HG03064 (cell line): ENCODE measurements around the gene RIPPLY2.
A peak's percentile ranks its signal among the peaks of the same experiment; 100 is the strongest.

Experiments used
- ATAC-seq: cut with Tn5 transposase; IDR thresholded peaks from one replicate; pipeline ENCODE4 v1.9.1; 2021; ENCODE audit warnings: low read depth; ENCODE audit not compliant: unreplicated experiment

The RIPPLY2 gene

DNA sequence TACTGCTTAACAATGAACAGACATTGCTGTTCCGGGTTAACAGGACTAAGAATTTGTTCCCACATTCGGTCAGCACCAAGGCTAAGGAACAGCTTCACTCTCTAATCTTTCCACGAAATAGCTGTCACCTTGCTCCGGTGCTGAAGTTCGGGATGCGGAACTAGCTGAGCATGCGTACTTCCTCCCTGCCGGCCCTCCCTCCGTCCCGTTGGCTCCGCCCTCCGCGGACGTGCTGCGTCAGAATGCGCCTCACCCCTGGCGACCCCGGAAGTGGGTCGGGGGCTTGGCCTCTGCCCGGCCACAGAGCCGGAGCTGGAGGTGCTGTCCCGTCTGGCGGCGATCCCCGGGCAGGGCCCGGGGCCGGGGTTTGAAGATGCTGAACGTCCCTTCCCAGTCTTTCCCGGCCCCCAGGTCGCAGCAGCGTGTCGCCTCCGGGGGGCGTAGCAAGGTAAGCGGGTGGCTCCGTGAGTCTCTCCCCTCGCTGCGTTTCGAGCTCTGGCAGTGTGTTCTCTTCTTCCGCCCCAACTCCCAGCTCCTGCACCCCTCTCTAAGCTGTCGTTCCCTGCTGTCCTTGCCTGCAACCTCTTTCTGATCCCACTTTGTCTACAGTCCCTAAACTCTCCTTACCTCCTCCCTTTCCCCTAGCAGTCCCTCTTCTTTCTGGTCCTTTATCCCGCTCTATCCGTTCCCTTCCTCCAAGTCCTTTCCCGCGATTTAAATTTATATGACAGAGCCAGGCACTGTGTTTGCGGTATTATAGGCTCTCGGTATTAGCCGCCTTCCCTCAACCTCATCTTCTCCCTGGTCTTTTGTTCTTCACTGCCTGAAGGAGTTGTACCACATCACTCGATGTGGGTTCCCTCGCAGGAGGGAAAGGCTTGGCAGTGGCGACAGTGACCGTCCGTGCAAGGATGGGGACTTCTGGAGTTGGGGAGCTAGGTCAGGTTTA lies 6.5 kb downstream of the RIPPLY2 start, which contains the start of gene CYB5R4:
Gene CYB5R4, plus strand, starts transcription at position 280 of the 949 bp plus-strand sequence. Its CDS starts 94 bp downstream, at position 374.
- peak; percentile 98 for ATAC-seq

GRCh38 chr6:83860359-83860755 lies 7.2 kb downstream of the RIPPLY2 start:
- ATAC-seq = no peak

GRCh38 chr6:83860782-83861495 lies 7.8 kb downstream of the RIPPLY2 start:
- no peak for ATAC-seq

DNA sequence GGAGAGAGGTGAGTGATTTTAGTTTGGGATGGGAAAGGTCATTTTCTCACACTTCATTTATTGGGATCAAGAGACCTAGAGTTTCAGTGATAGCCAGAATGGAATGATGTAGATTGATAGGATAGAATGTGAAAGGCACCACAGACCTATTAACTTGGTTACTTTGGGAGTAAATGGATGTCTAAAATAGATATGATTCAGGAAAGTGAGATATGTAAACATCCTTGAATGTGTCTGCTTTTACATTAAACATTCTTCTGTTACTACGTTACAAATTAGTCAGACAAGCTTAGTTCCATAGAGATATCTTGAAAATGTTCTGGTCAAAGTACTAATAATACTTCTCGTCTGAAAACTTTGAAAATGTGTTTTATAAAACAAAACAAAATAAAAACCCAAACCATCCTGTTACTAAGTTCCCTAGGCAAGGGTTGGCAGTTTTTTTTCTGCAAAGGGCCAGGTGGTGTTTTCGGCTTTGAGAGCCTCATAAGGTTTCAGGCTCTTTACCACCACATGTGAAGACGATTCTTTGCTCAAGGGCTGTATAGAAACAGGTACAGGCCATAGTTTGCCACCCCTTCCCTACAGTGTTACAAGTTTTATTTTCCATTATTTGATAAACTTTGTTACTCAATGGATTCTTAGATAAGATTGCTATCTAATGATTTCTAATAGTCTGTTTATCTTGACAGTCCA lies 9.8 kb downstream of the RIPPLY2 start:
- ATAC-seq = no peak

- no peak for ATAC-seq
Observed at GRCh38 chr6:83867043-83867442, 13.9 kb downstream of the RIPPLY2 start.

GRCh38 chr6:83867527-83868161 lies 14.5 kb downstream of the RIPPLY2 start:
- ATAC-seq = no peak

DNA sequence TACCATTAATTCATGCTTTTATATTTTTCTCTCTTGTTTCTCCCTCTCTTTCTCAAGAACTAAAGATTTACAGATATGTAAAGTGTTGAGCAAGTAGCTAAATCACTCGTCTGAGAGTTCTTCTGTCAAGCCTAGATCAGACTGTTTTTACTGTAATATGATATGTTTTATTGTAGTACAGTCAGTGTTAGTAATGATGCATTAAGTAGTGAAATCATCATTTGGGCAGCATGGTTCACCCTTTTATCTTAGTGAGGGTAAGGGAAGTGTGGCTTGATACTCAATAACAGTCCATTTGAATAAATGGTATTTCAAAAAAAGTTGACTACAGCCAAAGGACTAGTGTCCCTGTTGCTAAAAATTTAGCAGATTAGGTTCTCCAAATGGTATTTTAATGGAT lies 15.5 kb downstream of the RIPPLY2 start:
- no peak for ATAC-seq

DNA sequence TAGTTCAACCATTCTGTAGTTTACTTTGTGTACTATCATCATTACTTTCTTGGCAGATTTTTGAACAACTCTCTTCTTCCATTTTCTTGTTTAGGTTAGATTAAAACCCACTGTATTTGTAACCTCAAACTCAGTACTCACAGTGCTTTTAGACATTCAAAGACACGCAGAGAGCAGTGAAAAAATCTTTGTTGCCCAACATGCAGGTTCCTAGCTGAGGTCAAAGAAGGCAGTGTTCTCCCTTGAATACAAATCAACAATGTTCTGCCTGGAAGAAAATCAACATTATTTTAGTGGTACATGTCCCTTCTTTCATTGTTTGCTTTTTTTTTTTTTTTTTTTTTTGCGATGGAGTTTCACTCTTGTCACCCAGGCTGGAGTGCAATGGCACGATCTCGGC lies 17.5 kb downstream of the RIPPLY2 start:
- ATAC-seq = no peak

DNA sequence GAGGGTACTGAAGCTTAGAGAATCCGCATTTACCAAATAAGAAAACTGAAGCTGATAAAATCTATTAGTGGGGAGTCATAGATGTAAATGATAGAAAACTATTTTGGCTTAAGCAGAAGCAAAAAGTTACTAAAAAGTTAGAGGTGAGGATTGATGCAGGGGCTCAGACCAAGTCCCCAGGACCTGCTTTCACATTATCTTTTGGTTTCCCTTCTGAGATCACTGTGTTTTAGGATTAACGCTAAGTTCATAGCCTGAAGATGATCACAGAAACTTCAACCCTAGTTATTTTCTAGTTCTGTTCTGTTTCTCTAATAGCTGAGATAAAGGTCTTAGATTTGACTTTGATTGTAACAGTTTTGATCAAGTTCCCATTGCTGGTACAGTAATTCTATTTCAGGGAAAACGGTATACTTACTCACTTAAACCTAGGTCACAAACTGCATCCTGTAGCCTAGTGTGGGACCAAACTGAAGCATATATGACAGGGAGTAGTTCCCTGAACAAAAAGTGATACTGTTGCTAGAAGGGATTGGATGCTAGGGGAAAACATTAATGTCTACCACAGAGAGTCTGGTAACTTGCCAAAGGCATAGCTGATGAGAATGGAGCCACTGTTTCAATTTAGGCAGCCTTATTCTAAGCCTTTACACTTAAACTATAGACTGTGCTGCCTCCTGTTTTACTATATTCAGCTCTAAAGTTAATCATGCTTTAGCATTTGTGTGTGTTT lies 19.4 kb downstream of the RIPPLY2 start:
- no peak for ATAC-seq

DNA sequence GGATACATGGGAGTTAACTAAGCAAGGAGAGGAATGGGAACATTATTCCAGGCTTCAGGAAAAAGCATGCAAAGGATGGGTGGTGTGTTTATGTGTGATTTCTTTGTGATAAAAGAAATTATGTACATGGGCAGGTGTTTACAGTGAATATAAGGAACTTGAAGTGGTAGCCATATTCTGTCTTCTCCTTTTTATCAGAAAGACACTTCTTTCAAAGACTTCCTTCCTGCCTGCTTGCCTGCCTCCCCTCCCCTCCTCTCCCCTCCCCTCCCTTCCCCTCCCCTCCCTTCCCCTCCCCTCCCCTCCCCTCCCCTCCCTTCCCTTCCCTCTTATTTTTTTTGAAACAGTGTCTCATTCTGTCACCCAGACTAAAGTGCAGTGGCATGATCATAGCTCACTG lies 20.7 kb downstream of the RIPPLY2 start:
- no peak for ATAC-seq

DNA sequence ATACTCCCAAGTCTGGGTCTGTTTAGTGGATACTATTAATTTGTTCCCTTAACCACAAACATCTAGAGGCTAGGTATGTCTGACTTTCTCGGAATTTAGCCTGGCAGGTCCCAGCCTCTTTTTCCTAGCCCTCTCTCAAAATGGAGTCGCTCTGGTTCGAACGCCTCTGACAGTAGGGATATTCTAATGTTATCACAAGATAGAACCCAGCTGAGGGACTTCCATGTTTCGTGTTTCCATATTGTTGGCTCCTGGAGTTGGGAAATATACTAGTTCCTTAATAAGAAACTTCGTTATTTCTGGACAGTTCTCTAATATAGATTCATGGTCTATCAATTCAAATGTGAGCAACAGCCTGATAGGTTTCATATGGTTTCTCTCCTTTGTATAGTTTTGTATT lies 22.7 kb downstream of the RIPPLY2 start:
- ATAC-seq = no peak

GRCh38 chr6:83878902-83879644 lies 25.9 kb downstream of the RIPPLY2 start:
- no peak for ATAC-seq

DNA sequence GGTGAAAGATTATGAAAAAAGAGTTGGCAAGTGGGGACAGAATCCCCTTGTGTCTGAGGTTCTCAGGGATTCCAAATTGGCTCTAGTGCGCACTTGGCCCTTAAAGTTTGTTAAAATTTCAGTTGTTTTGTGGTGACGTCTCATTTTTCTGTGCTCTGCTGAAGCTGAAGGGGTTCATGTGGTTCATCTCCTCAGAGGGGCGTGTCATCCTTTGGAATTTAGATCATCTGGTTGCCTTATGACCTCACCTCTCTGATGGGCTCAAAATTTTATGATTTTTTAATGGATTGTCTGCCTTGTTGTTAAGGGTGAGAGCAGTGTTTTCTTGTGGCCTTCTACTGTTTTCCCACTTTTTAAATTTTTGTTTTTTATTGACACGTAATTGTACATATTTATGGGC lies 26.6 kb downstream of the RIPPLY2 start:
- no peak for ATAC-seq

GRCh38 chr6:83883240-83883639 lies 30.1 kb downstream of the RIPPLY2 start:
- ATAC-seq = no peak

DNA sequence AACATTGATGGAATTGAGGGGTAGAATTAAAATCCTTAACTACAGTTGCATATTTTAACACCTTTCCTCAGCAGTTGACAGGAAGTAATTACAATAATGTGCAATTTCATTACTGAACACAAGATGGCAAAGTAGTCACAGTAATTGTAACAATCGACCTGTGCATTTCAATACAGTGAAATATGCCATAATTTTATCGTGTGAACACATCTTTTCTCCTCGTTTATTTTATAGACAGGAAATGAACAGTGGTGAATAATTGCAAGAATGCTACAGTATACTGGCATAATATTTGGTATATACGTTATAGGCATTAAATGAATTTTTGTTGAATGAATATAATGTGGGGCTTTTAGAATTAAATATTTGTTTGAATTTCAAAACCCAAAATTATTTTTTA lies 31.4 kb downstream of the RIPPLY2 start:
- ATAC-seq = peak; percentile 90

DNA sequence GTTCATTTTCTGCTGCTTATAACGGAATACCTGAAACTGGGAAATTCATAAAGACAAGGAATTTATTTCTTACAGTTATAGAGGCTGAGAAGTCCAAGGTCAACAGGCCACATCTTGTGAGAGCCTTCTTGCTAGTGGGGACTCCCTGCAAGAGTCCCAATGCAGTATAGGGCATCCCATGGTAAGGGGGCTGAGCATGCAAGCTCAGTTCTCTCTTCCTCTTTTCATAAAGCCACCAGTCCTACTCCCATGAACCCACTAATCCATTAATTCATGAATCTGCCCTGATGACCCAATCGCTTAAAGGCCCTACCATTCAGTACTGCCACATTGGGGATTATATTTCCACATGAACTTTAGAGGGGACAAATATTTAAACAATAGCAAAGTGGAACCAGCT lies 32.8 kb downstream of the RIPPLY2 start:
- no peak for ATAC-seq

GRCh38 chr6:83889621-83890020 lies 36.5 kb downstream of the RIPPLY2 start:
- ATAC-seq = no peak

GRCh38 chr6:83890520-83890919 lies 37.4 kb downstream of the RIPPLY2 start:
- ATAC-seq = no peak

DNA sequence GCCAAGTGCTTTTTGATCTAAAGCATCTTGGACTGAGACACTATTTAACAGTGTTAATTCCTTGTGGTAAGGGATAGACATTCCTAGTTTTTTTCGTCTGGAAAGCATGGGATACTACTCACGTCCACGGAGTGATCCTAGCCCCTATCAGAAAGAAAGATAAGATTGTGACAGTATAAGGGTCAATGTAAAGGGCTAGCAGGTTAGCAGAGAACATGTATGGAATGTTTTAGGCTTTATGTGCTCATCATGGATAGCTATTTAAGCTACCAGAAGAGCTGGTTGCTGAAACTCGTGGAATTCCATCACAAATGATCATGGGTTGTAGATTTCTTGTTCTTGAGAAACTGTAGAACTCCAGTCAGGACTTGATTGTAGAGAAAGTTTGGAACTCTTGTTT lies 38.4 kb downstream of the RIPPLY2 start:
- no peak for ATAC-seq
